Measurements from ENCODE around the gene CDH4. TPM values are rescaled to one million over a fixed set of nuclear protein-coding genes. Genes with fewer than 3 reads are reported as not detected.
A peak's percentile ranks its signal among the peaks of the same experiment; 100 is the strongest.

CDH4 gene
- total RNA-seq, 1 donor from 2014 or later, result 0.08 TPM

DNA sequence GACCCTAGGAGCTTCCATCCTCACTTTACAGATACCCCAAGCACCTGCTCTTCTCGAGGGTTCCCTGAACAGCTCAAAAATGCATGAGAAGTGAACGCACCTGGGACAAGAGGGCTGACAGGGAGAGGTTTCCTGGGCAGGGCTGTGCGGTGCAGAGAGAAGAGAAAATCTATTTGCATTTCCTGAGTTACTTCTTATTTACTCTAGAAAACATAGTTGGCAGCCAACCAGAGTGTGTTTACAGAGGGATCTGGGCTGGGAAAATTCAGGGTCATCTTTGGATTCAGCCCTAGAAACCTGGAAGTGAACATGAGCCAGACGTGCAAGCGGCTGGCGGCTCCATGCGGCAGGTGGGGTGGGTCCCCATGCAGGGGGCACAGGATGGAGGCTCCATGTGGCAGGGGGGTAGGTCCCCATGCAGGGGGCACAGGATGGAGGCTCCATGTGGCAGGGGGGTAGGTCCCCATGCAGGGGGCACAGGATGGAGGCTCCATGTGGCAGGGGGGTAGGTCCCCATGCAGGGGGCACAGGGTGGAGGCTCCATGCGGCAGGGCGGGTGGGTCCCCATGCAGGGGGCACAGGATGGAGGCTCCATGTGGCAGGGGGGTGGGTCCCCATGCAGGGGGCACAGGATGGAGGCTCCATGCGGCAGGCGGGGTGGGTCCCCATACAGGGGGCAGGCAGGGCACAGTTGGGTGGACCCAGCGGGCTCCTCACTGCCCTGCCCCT is 471.6 kb downstream of the CDH4 start:
- DNase-seq (ENCODE audit: missing footprints) (peak; percentile 16), ATAC-seq (no peak)
- intact Hi-C loops (cut with DNase I), result no loop called here

DNA sequence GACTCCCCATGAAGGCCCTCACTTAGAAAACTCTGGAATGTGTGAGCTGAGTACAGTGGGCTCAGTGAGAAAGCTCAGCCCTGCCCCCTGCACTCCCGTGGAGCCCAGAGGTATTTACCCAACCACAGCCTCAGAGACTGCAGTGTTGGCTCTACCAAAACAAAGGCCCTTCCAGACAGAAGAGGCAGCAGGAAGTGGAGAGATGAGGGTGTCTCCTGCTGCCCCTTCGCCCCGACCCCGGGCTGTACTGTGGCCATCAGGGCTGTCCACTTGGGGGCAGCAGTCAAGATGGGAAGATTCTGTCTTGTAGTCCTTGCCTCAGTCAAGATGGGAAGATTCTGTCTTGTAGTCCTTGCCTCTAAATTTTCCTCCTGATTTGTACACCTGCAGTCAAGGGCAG is 472.3 kb downstream of the CDH4 start:
- intact Hi-C loops (cut with DNase I), result no loop called here
- DNase-seq (ENCODE audit: missing footprints) (no peak), ATAC-seq (no peak)

DNA sequence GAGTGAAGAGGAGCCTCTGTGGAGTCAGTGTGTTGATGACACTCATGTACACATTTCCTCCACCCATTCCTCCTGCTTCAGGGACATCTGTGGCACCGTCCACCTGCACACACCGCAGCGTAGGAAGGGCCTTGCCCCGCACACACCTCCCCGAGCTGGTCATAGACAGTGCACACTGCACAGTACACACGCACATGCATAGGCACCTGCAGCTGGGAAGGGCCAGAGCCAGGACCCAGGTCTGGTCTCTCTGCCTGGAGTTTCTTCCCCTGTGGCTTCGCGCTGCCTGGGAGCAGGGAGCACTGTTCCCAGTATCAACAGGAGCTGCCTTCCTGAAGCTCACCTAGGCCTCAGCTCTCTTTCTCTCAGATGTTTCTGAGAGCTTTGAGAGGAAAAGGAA is 473.1 kb downstream of the CDH4 start:
- intact Hi-C loops (cut with DNase I), result no loop called here
- DNase-seq (ENCODE audit: missing footprints) (peak; percentile 17), ATAC-seq (no peak)

DNA sequence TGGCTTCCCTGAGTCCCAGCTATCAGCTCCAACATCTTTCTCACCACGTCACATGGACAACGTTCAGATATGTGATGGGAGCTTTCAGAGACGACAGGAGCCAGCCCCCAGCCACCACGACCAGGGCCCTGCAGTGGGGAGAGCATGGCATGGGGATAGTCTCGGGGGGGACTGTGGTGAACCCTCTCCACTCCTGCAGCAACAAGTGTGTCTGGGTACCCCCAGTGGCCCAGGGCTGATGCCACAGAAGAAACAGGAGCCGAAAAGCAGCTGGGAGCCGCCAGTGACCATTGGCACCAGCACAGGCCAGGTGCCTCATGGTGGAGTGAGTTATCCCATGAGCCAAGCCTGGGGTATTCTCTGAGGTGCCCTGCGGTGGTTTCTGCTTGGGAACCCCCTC is 473.9 kb downstream of the CDH4 start:
- peak; percentile 45 for DNase-seq (ENCODE audit: missing footprints)
- ATAC-seq, result no peak
- intact Hi-C loops (cut with DNase I), result no loop called here

DNA sequence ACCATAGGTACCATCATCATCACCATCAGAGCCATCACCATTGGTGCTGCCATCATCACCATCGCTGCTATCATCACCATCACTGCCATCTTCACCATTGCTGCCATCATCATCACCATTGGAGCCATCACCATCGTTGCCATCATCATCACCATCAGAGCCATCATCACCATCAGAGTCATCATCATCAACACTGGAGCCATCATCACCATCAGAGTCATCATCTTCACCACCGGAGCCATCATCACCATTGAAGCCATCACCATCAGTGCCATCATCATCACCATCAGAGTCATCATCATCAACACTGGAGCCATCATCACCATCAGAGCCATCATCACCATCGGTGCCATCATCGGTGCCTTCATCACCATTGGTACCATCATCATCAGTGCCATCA is 474.9 kb downstream of the CDH4 start:
- DNase-seq (ENCODE audit: missing footprints), result no peak
- ATAC-seq, result no peak
- intact Hi-C loops (cut with DNase I), result no loop called here

DNA sequence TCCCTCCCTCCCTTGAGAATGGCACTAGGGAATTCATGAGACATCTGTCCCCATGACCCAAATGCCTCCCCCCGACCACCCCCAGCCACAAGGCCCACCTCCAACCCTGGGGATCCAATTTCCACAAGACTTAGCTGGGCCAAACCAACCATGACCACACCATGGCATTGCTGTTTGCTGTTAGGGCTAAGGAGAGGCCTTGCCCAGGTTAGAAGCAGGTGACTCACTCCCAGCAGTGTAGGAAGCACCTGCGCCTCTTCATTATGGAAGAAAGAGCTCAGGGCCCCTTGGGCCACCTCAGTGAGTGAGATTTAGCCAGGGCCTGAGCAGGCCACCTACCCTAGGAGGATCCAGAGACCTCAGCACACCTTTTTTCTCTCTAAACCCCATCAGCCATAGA is 475.7 kb downstream of the CDH4 start:
- intact Hi-C loops (cut with DNase I), result no loop called here
- DNase-seq (ENCODE audit: missing footprints), result peak; percentile 20
- no peak for ATAC-seq

DNA sequence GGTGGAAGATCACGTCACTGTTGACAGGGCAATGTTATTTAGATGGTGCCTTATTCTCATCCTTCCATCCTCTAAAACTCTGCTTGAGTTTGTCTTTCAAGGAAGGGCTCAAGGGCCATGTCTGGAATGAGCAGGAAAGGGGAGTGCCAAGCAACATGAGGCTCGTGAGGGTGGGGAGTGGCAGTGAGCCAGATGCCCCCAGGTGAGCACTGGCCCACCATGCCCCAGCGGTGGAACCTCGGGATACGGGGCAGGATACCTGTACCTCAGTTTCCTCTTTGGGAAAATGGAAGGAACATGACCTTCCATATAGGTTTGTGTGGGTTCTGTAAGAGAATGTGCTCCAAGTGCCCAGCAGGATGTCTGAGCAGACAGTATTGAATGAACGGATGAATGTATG is 476.3 kb downstream of the CDH4 start:
- DNase-seq (ENCODE audit: missing footprints) (peak; percentile 20), ATAC-seq (no peak)
- intact Hi-C loops (cut with DNase I), result no loop called here

DNA sequence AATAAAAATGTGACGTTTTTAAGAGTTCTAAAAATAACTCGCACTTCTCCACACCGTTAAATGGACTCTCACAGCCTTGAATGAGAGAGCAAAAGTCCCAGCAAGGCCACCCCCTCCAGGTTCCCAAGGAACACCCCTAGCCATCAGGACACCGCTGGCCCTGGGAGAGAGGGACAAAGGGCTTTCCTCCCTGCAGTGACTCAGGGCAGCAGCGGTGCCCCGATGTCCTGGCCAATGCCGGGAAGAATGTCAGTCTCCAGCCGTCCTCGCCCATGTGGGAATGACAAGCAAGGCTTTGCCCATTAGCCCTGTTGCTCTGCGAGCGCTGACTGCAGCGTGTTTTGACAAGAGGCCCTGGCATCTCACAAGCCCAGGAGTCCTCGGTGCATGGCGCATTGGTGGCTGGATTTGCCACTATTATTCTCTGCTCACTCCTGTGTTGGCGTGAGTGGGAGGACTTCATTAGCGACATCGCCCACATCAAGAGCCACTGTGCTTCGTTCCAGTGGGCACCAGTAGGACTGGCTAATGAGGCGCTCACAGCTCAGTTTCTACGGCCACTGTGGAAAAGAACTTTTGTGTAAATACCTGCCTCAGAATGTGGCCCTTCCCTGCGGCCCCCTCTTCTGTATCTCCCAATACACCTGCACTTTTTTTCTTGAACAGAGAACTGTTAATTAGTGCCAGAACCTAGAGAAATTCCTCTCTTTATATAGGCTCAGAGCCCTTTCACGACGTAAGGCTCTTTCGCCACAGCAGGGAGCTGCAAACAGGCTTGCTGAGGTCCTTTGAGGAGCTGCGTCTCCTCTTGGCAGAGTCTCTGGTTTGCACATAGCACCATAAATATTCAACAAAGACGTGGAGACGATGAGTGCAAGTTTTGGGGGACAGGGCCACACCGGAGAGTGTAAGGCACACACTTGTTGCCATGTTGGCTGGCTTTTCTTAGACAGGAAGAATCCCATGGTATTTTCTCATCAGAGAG is 477.0 kb downstream of the CDH4 start:
- ATAC-seq (no peak), DNase-seq (ENCODE audit: missing footprints) (peak; percentile 14)
- intact Hi-C loops (cut with DNase I), result no loop called here

DNA sequence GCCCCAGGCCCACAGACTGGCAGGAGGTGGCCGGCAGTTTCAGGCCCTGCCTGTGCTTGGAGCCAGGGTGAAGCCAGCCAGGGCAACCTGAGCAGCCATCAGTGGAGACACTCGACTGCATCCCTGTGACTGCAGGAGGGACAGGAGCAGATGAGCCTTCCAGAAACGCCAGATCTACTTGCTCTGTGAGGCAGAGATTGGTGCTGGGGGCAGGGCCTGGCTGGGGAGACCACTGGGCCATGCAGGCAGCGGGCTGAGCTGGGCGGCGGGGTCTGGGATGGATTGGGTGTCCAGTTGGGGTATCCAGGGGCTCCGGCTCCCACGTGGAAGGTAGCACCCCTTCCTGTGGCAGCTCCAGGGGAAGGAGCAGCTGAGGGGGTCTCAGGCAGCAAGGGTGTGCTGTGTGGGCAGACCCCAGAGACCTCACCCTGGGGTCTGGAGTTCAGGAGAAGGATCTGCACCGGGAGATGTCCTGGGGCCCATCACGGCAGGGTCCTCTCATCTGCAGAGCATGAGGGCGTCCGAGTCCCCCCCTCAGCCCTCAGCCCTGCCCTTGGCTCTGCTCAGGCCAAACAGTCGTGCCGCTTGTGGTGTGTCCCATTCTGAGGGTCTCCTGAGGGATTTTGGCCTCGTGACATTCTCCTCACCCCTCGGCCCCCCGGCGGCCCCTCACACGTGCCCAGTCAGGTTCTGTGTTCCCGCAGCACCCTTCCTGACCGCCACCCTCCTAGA is 478.7 kb downstream of the CDH4 start:
- intact Hi-C loops (cut with DNase I), result no loop called here
- DNase-seq (ENCODE audit: missing footprints), result peak; percentile 41
- ATAC-seq, result no peak

DNA sequence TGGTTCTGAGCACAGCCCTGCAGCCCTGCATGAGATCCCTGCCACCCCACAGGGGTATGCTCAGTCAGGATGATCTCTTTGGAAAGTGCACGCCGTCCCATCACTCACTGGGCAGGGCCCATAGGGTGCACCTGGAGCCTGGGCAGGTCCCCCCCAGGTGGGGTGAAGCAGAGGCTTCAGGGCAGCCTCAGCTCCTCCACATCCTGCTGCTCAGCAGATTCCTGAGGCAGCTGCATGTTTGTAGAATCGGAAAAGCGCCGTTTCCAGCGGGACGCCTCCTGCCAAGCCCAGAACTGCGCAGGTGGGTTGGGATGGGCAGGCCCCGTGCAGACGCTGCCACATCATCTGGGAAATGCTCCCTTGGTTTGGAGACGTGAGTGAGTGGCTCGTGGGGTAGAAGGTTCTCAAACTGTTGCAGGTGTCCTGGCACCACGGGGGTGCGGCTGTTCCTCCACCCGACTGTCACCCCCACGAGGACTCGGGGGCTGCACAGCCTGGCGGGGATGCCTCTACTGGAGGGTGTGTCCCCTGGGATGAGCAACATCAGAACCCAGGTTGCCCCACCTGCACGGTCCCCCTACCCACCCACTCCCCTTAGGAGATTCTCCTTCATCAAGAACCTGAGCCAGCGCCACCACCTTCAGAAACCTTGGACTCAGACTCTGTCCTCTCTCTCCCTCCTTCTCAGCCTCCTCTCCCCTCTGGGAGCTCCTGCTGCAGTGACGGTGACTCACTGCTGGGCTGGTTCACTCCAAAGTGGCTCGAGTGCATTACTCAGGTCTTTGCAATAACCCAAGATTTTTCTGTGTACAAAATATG is 479.5 kb downstream of the CDH4 start:
- peak; percentile 40 for DNase-seq (ENCODE audit: missing footprints)
- no peak for ATAC-seq
- intact Hi-C loops (cut with DNase I), result no loop called here

DNA sequence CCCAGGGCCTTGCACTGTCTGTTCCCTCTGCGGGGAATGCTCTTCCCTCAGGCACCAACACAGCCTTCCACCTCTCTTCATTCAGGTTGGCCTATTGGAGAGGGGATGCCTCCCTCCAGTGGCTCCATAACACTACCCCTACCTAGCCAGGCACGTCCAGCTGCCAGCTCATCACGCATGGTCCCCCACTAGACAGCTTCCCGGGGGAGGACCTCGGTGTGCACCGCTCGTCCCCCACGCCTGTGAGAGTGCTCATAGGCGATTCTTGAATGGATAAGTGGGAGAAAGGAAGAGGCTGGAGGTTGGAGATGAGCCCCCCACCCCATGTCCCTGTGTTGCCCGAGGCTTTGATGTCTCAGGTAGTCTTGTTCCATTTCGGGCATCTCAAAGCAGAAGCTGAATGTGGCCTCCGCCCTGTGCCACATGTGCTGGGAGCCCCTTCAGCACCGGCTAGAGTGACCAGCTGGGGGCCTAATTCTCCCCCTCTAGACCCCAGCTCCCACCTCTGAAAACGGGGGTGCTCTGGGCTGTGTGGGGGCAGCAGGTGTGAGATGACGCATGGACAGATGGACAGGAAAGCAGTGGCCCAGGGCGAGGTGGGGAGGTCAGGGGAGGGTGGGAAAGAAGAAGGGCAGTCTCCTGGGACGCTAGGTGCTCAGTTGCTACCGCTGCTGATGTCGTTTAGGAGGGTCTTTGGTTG is 480.6 kb downstream of the CDH4 start:
- DNase-seq (ENCODE audit: missing footprints) (peak; percentile 20), ATAC-seq (no peak)
- intact Hi-C loops (cut with DNase I), result no loop called here

DNA sequence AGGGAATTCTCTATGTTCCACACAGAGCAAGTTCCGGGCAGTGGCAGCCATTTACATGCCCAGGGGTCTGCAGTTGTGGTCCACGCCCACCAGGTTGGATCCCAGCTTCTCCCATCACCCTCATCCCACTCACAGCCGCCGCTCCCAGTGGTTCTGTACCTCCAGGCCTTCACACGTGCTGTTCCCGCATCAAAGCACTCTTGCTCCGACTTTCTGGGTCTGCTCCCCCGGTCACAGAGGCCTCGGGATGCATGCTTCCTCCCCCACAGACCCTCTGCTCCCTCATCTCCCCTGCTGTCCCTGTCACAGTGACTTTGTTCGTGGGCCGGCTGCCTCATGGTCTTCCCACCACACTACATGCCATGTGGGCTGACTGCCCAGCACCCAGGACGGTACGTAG is 481.2 kb downstream of the CDH4 start:
- DNase-seq (ENCODE audit: missing footprints) (peak; percentile 43), ATAC-seq (no peak)
- intact Hi-C loops (cut with DNase I), result no loop called here

DNA sequence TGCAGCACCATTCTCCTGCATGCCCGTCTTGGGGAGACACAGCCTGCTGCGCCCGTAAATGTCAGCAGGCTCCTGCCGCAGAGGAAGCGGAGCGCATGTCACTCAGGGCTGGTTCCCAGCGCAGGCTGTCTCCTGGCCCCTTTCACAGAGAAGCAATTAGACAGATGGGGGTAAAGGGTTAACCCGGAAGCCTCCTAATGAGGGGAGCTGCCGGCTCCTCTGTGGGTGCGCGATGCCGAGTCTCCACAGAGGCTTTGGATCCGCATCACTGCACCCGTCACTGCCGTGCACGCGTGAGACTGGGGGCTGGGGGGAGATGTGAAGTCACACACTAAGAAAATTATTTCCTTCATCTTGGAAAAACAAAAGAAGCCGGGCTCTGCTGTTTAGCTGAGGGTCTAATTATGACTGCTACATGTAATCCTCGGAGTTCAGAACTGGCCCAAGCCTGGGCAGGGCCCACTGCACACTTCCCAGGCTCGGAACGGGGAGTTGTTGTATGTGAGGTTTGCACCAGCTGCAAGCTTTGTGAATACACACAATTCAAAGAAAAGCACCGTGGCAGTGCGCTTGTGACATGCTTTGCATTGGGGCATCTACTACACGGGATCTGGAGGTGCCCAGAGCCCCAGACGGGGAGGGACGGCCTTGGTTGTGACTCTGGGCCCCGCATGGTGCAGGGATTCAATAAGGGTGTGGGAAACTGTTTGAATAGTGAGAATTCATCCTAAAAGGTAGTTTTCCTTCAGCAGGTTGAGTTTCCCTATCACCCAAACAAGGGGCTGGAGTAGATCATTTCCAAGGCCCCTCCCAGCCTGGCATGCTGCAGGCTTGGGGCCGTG is 482.1 kb downstream of the CDH4 start:
- DNase-seq (ENCODE audit: missing footprints), result peak; percentile 34
- intact Hi-C loops (cut with DNase I), result no loop called here
- no peak for ATAC-seq

DNA sequence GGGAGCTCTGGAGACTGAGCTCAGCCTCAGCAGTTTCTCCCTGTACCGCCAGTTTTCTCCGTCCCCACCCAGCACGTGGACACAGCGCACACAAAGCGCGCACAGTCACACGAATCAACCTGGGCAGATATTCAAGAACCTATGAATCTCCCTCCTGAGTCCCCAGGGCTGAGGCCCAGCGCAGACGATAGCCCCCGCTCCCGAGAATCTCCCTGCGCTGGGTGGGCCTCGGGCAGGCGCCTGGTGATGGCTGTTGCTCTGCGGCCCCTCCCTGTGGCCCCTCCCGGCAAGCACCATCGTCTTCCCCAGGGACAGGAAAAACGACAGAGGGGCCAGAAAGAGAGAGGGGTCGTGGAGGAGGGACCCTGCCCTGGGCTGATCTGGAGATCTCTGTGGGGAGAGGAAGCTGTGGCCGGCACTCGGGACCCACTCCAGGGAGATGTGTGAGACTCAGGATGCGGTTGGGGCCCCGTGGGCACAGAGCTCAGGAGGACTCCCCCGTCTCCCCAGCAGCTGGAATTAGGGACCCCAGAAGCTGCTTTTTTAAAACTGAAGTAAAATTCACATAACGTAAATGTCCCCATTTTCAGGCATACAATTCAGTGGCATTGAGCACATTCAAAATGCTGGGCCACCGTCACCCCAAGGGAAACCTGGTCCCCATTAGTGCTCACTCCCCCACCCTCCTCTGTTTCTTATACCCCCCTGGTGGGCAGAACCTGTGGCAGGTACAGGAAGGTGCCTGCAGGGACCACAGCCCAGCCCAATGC is 482.9 kb downstream of the CDH4 start:
- ATAC-seq (no peak), DNase-seq (ENCODE audit: missing footprints) (no peak)
- intact Hi-C loops (cut with DNase I), result no loop called here

DNA sequence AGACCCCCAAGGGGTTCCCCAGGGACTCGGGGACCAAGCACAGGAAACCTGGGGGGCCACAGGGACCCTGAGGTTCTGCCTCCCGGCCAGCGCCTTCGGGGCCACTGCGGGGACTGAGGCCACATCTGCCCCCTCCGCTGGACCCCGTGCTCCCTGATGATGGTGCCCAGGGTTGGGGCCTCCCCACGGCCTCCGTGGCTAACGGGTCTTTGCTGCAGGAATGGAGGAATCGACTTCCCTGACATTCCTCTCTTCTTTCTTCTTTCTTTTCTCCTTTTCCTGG is 483.4 kb downstream of the CDH4 start:
- no peak for ATAC-seq
- intact Hi-C loops (cut with DNase I), result no loop called here
- DNase-seq (ENCODE audit: missing footprints), result peak; percentile 41

DNA sequence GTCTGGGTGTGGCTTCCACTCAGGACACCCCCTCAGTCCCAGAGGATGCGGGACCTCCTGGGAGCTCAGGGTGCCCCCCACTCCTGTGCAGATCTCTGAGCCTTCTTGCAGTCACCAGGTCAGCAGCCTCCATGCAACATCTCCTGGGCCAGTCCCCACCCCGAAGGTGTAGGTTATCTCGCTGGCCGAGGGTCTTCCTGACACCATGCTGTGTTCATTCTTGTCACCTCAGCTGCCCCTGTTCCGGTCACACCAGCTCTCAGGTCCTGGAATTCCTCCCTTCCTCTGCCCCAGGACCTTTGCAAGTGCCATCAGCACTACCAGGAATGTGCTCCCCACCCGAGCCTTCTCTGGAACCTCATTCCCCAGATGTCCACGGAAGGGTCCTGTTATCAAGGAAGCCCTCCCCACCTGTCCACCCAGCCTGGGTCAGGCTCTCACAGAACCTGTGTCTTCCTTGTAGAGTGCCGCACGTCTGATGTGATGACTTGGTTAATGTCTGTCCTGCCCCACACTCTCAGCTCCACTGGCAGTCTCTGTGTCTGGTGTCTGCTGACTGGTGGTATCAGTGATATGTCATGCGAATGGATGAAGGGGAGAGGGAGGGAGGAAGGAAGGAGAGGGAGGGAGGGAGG is 484.1 kb downstream of the CDH4 start:
- intact Hi-C loops (cut with DNase I), result no loop called here
- no peak for ATAC-seq
- DNase-seq (ENCODE audit: missing footprints), result peak; percentile 33

Data from Right ventricle myocardium inferior (tissue), 1 donor.